HepG2 (cell line): Measurements from ENCODE around the gene CLIC3. TPM values are rescaled to one million over a fixed set of nuclear protein-coding genes. Genes with fewer than 3 reads are reported as not detected.

ENCODE experiments used
- ATAC-seq: fragments of 200-7000 bp; cut with Tn5 transposase; 3 replicates; pipeline ENCODE4 v1.9.1; 2020; ENCODE audit warnings: mild to moderate bottlenecking, moderate library complexity
- BruUV-seq: library from RNA; stranded (reverse); fragments of 400-500 nt; replicated peaks from 2 replicates; lab custom pipeline; 2021; lab: Mats Ljungman, UMichigan
- CTCF ChIA-PET: fragments of 300-600 bp; formaldehyde crosslinking; extraction: SDS; loops from one replicate; lab custom pipeline; 2021; ENCODE audit warnings: low total read pairs, inconsistent platforms, low intra/inter-chr PET ratio; lab: Yijun Ruan, JAX
- POLR2A ChIA-PET: fragments of 350-600 bp; sonication (Branson Sonifier 250); formaldehyde crosslinking; loops from one replicate; lab custom pipeline; 2020; ENCODE audit warnings: antibody characterized with exemption, inconsistent platforms; lab: Yijun Ruan, JAX
- DNase-seq: peaks from one replicate; pipeline ENCODE4 v3.0.0-alpha.2; 2015; ENCODE audit warnings: low spot score
- FAIRE-seq: peaks from 3 replicates; lab custom pipeline; 2011; peaks lifted over from hg19 to GRCh38; lab: Jason Lieb, UNC
- H2AFZ ChIP-seq: one replicate; pipeline ENCODE4 v1.6.1; 2011; ENCODE audit warnings: low read length, inconsistent platforms
- H3K27ac ChIP-seq: fragments of 300-600 bp; 3 replicates; pipeline ENCODE4 v1.8.0; 2011; ENCODE audit warnings: mixed run types, mild to moderate bottlenecking, mixed read lengths, low read length, inconsistent platforms; ENCODE audit not compliant: insufficient read depth; ENCODE audit errors: extremely low read length
- H3K27me3 ChIP-seq, 2 experiments: fragments of 200-600 bp in 1 of 2; 2 replicates in 1 of 2; 3 replicates in 1 of 2; pipeline versions ENCODE4 v1.6.0 to v1.8.0; 2011; ENCODE audit warnings: low read length in 2 of 2, mild to moderate bottlenecking in 2 of 2, moderate library complexity in 2 of 2, inconsistent platforms in 1 of 2; ENCODE audit not compliant: insufficient read depth in 2 of 2, control insufficient read depth in 1 of 2
- H3K36me3 ChIP-seq, 2 experiments: fragments of 200-600 bp in 1 of 2; replicated peaks in 1 of 2; 2 replicates in 1 of 2; 3 replicates in 1 of 2; pipeline versions ENCODE4 v1.5.1 to v1.8.0; 2011; ENCODE audit warnings: low read length in 2 of 2, inconsistent platforms in 1 of 2; ENCODE audit not compliant: insufficient read depth in 2 of 2, control insufficient read depth in 1 of 2
- H3K4me1 ChIP-seq: 2 replicates; pipeline ENCODE4 v1.5.1; 2012; ENCODE audit warnings: low read length, inconsistent platforms; ENCODE audit not compliant: insufficient read depth
- H3K4me2 ChIP-seq: 2 replicates; pipeline ENCODE4 v1.6.0; 2011; ENCODE audit warnings: low read depth, low read length, inconsistent platforms
- H3K4me3 ChIP-seq, 3 experiments: fragments of 200-600 bp in 1 of 3; sonication (generic), shearing (Covaris generic) in 1 of 3; replicated peaks in 1 of 3; 2 replicates each; pipeline ENCODE4 v1.5.1; 2011 to 2016; ENCODE audit warnings: low read length in 3 of 3, inconsistent platforms in 2 of 3, low read depth in 2 of 3, mild to moderate bottlenecking in 2 of 3, control low read depth in 1 of 3, mixed read lengths in 1 of 3; ENCODE audit not compliant: insufficient read depth in 1 of 3
- H3K79me2 ChIP-seq: one replicate; pipeline ENCODE4 v1.6.1; 2011; ENCODE audit warnings: low read length, inconsistent platforms; ENCODE audit not compliant: insufficient read depth
- H3K9ac ChIP-seq: 2 replicates; pipeline ENCODE4 v1.6.0; 2011; ENCODE audit warnings: mild to moderate bottlenecking, low read depth, low read length, inconsistent platforms; ENCODE audit not compliant: insufficient read depth
- H3K9me3 ChIP-seq: 2 replicates; pipeline ENCODE4 v1.5.1; 2012; ENCODE audit warnings: mild to moderate bottlenecking, low read length
- H4K20me1 ChIP-seq: 2 replicates; pipeline ENCODE4 v1.6.0; 2011; ENCODE audit warnings: inconsistent platforms, mild to moderate bottlenecking, low read length, moderate library complexity; ENCODE audit not compliant: insufficient read depth
- BRCA1 ChIP-seq: sonication (generic); formaldehyde crosslinking; IDR thresholded peaks from 2 replicates; pipeline ENCODE4 v1.4.0; 2020; ENCODE audit warnings: missing genetic modification reagents
- FOSL2 ChIP-seq: sonication (generic); formaldehyde crosslinking; IDR thresholded peaks from 2 replicates; pipeline ENCODE4 v1.4.0; 2020; ENCODE audit warnings: missing genetic modification reagents
- NFIC ChIP-seq: IDR thresholded peaks from 2 replicates; pipeline ENCODE4 v1.6.1; 2012; ENCODE audit warnings: mild to moderate bottlenecking, low read length, inconsistent platforms
- PAF1 ChIP-seq: IDR thresholded peaks from 2 replicates; pipeline ENCODE4 v1.6.1; 2016; ENCODE audit warnings: missing genetic modification reagents, missing compliant biosample characterization
- RBM22 ChIP-seq: fragments of 200-400 bp; formaldehyde crosslinking; optimal IDR thresholded peaks from 2 replicates; pipeline ENCODE3; 2017; ENCODE audit warnings: mild to moderate bottlenecking, low read length, moderate library complexity
- RCOR2 ChIP-seq: IDR thresholded peaks from 2 replicates; pipeline ENCODE4 v1.6.1; 2016; ENCODE audit warnings: missing biosample characterization, missing genetic modification reagents
- RELA ChIP-seq: sonication (generic); formaldehyde crosslinking; IDR thresholded peaks from 2 replicates; pipeline ENCODE4 v1.4.0; 2020; ENCODE audit warnings: missing genetic modification reagents
- RFX3 ChIP-seq: IDR thresholded peaks from 2 replicates; pipeline ENCODE4 v1.6.1; 2016; ENCODE audit warnings: missing biosample characterization, missing genetic modification reagents
- ZBTB26 ChIP-seq: IDR thresholded peaks from 2 replicates; pipeline ENCODE4 v1.6.1; 2016; ENCODE audit warnings: missing compliant biosample characterization, missing genetic modification reagents, borderline replicate concordance
- ZNF230 ChIP-seq: sonication (generic); formaldehyde crosslinking; IDR thresholded peaks from 2 replicates; pipeline ENCODE4 v1.4.0; 2020; ENCODE audit warnings: mild to moderate bottlenecking, missing genetic modification reagents
- ZNF878 ChIP-seq: sonication (generic); formaldehyde crosslinking; IDR thresholded peaks from 2 replicates; pipeline ENCODE4 v1.8.1; 2023; ENCODE audit warnings: mild to moderate bottlenecking, missing genetic modification reagents, moderate library complexity
- WGBS: methylation state at CpG from one replicate; pipeline ENCODE4 v1.1.6; 2017; ENCODE audit warnings: low lambda C conversion rate; 5-methylcytosine and 5-hydroxymethylcytosine counted together
- in situ Hi-C: cut with HindIII; loops from 2 replicates; pipeline ENCODE4 v1.10.0; 2017; ENCODE audit warnings: low pct_unique_long_range_greater_than_20kb; ENCODE audit not compliant: extremely low pct_ligation_motif_present
- intact Hi-C: fragments of 100-400 bp; cut with micrococcal nuclease; formaldehyde crosslinking; loops from one replicate; pipeline ENCODE4 v1.10.0; 2022; ENCODE audit not compliant: unreplicated experiment
- polyA plus RNA-seq, 8 experiments: library from polyadenylated mRNA; depleted of rRNA in 3 of 8; stranded (reverse) in 7 of 8; unstranded in 1 of 8; fragments of >200 nt; fragmentation: Illumina TruSeq in 4 of 8; extraction: Trizol in 4 of 8; gene quantifications; 2 replicates each; pipeline versions ENCODE4 v1.2.1 to v1.2.3, GENCODE V29; 2011 to 2016; ENCODE audit warnings: low read depth in 4 of 8, missing spikeins in 1 of 8, mixed read lengths in 1 of 8; ENCODE audit not compliant: insufficient read depth in 1 of 8
- total RNA-seq, 5 experiments: library from RNA; depleted of rRNA; stranded (reverse); fragments of >200 nt; fragmentation: Illumina TruSeq; extraction: Trizol; gene quantifications; 2 replicates each; pipeline ENCODE4 v1.2.3, GENCODE V29; 2016; ENCODE audit warnings: low read depth in 1 of 5
- TF ChIP-seq, protein P1 (sequence below): sonication (generic); formaldehyde crosslinking; IDR thresholded peaks from 2 replicates; pipeline ENCODE4 v1.5.0; 2020; ENCODE audit warnings: mild to moderate bottlenecking, low read depth, missing genetic modification reagents, borderline replicate concordance
- TF ChIP-seq, protein P2 (sequence below): sonication (generic); formaldehyde crosslinking; IDR thresholded peaks from 2 replicates; pipeline ENCODE4 v1.4.0; 2020; ENCODE audit warnings: mild to moderate bottlenecking, missing genetic modification reagents, borderline replicate concordance
- TF ChIP-seq, protein P3 (sequence below): sonication (generic); formaldehyde crosslinking; IDR thresholded peaks from 2 replicates; pipeline ENCODE4 v1.8.0; 2022; ENCODE audit warnings: missing genetic modification reagents, mild to moderate bottlenecking, borderline replicate concordance

Gene CLIC3
- total and polyA plus RNA-seq, 2 of the 13 experiments (the other 11 are each of a cell fraction or from before 2014, with no cell fraction given), result 0.51 to 1.5 TPM

DNA sequence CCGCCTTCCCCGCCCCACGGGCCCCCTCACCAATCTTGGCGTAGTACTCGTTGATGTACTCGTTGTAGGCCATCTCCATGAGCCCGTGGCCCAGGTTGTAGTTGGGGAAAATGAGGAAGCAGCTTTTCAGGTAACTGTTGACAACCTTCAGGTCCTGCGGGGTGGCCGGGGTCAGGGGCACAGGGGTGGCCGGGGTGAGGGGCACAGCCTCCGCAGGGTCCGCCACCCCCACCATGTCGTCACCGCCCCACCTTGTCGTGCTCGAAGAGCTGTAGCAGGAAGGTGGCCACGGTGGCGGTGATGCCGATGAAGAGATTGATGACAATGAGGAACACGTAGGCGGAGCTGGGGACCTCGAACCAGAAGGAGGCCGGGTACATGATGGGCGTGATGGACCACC, 14.8 kb upstream of the CLIC3 start:
- no peaks in the 10 kb centered on the region for H3K4me1 ChIP-seq
- 96% methylated on average over 24 of the region's 24 CpGs for WGBS
- no peak overlapping the region for H3K4me3 ChIP-seq
- in situ Hi-C loops, result no loop called here
- no peak overlapping the region for H2AFZ ChIP-seq
- TF ChIP-seq ZNF230 (CRISPR knock-in tag) (no peak), BRCA1 (no peak), PAF1 (CRISPR knock-in tag) (no peak), RCOR2 (CRISPR knock-in tag) (no peak), RELA (CRISPR knock-in tag) (no peak), ZNF878 (CRISPR knock-in tag) (no peak), NFIC (no peak), ZBTB26 (CRISPR knock-in tag) (no peak), FOSL2 (CRISPR knock-in tag) (no peak), RFX3 (CRISPR knock-in tag) (no peak), RBM22 (no peak)
- TF ChIP-seq, protein P1, sequence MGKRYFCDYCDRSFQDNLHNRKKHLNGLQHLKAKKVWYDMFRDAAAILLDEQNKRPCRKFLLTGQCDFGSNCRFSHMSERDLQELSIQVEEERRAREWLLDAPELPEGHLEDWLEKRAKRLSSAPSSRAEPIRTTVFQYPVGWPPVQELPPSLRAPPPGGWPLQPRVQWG (CRISPR knock-in tag), result no peak
- TF ChIP-seq, protein P2, sequence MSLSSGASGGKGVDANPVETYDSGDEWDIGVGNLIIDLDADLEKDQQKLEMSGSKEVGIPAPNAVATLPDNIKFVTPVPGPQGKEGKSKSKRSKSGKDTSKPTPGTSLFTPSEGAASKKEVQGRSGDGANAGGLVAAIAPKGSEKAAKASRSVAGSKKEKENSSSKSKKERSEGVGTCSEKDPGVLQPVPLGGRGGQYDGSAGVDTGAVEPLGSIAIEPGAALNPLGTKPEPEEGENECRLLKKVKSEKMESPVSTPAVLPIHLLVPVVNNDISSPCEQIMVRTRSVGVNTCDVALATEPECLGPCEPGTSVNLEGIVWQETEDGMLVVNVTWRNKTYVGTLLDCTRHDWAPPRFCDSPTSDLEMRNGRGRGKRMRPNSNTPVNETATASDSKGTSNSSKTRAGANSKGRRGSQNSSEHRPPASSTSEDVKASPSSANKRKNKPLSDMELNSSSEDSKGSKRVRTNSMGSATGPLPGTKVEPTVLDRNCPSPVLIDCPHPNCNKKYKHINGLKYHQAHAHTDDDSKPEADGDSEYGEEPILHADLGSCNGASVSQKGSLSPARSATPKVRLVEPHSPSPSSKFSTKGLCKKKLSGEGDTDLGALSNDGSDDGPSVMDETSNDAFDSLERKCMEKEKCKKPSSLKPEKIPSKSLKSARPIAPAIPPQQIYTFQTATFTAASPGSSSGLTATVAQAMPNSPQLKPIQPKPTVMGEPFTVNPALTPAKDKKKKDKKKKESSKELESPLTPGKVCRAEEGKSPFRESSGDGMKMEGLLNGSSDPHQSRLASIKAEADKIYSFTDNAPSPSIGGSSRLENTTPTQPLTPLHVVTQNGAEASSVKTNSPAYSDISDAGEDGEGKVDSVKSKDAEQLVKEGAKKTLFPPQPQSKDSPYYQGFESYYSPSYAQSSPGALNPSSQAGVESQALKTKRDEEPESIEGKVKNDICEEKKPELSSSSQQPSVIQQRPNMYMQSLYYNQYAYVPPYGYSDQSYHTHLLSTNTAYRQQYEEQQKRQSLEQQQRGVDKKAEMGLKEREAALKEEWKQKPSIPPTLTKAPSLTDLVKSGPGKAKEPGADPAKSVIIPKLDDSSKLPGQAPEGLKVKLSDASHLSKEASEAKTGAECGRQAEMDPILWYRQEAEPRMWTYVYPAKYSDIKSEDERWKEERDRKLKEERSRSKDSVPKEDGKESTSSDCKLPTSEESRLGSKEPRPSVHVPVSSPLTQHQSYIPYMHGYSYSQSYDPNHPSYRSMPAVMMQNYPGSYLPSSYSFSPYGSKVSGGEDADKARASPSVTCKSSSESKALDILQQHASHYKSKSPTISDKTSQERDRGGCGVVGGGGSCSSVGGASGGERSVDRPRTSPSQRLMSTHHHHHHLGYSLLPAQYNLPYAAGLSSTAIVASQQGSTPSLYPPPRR (CRISPR knock-in tag), result no peak
- TF ChIP-seq, protein P3, sequence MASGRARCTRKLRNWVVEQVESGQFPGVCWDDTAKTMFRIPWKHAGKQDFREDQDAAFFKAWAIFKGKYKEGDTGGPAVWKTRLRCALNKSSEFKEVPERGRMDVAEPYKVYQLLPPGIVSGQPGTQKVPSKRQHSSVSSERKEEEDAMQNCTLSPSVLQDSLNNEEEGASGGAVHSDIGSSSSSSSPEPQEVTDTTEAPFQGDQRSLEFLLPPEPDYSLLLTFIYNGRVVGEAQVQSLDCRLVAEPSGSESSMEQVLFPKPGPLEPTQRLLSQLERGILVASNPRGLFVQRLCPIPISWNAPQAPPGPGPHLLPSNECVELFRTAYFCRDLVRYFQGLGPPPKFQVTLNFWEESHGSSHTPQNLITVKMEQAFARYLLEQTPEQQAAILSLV (CRISPR knock-in tag), result no peak
- TF ChIP-seq, all 625 proteins: peak for 0
- CTCF ChIA-PET, result no interaction called here
- Histone ChIP-seq H3K27me3 (no peaks in the 10 kb centered on the region), H3K4me2 (no peak overlapping the region), H3K9ac (no peak overlapping the region), H4K20me1 (no peaks in the 10 kb centered on the region), H3K79me2 (no peaks in the 10 kb centered on the region), H3K36me3 (peaks cover 1% of the 10 kb centered on the region in 2 experiments; a peak in 1 of 5 replicates), H3K9me3 (no peaks in the 10 kb centered on the region), H3K27ac (no peak overlapping the region)
- intact Hi-C loops, result no loop called here
- ATAC-seq, result no peak
- DNase-seq, result no peak
- POLR2A ChIA-PET, result no interaction called here
- no peak for FAIRE-seq
- no TSS peak for BruUV-seq
